Measurements from ENCODE around the gene NPAT. TPM values are rescaled to one million over a fixed set of nuclear protein-coding genes. Genes with fewer than 3 reads are reported as not detected.

The NPAT gene
- total RNA-seq, 2 donors from 2014 or later: 21.8 to 23.8 TPM

DNA sequence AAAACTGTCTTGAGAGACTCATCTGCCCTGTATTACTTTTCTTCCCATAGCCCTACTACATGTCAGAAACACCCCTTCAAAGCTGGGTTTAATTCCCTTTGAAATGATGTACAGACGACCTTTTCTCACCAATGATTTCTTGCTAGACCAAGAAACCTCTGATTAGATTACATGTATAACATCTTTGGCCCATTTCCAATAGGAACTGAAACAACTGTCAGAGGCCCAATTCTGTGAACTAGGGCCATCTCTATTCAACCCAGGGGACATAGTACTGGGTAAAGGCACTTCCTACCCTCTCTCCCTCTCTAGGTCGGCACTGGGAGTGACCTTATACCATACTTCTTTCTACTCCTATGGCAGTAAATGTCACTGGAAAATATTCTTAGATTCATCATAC lies 19.4 kb downstream of the NPAT start:
- Histone ChIP-seq H3K9ac (ENCODE audit: extremely low read depth, low read length, poor library complexity, severe bottlenecking) (no peak overlapping the region), H3K27me3 (ENCODE audit: control insufficient read depth, insufficient read depth, low read length, poor library complexity, severe bottlenecking) (no peaks in the 10 kb centered on the region), H3K9me3 (ENCODE audit: control insufficient read depth, low read length) (peaks cover 49% of the 10 kb centered on the region), H3K36me3 (ENCODE audit: control insufficient read depth, insufficient read depth, low read length) (peaks cover 58% of the 10 kb centered on the region), H3K4me3 (ENCODE audit: low read length) (no peak overlapping the region), H3K27ac (ENCODE audit: low read depth, low read length) (no peak overlapping the region), H3K4me1 (ENCODE audit: control insufficient read depth, insufficient read depth, low read length) (no peaks in the 10 kb centered on the region)
- WGBS, 2 experiments (ENCODE audit: insufficient coverage in 1 of 2, insufficient read length in 1 of 2): 86 to 88% methylated on average over 2 of the region's 2 CpGs
- H3K27ac Mint-ChIP-seq: no peak overlapping the region
- H3K27me3 Mint-ChIP-seq (ENCODE audit: insufficient read depth): no peaks in the 10 kb centered on the region
- peaks cover 27% of the 10 kb centered on the region for H3K9me3 Mint-ChIP-seq
- no peak overlapping the region for H3K4me3 Mint-ChIP-seq
- no peak for DNase-seq
- H3K36me3 Mint-ChIP-seq (ENCODE audit: low read depth): peaks cover 58% of the 10 kb centered on the region
- peaks cover 19% of the 10 kb centered on the region for H3K4me1 Mint-ChIP-seq
- no peak for TF ChIP-seq CTCF (conservative IDR thresholded peaks at IDR 0.05)

GRCh38 chr11:108199446-108200321 lies 22.8 kb downstream of the NPAT start:
- peaks cover 50% of the 10 kb centered on the region for H3K36me3 Mint-ChIP-seq (ENCODE audit: low read depth)
- 90 to 94% methylated on average over 6 to 12 of the region's 12 CpGs for WGBS, 2 experiments (ENCODE audit: insufficient coverage in 1 of 2, insufficient read length in 1 of 2)

DNA sequence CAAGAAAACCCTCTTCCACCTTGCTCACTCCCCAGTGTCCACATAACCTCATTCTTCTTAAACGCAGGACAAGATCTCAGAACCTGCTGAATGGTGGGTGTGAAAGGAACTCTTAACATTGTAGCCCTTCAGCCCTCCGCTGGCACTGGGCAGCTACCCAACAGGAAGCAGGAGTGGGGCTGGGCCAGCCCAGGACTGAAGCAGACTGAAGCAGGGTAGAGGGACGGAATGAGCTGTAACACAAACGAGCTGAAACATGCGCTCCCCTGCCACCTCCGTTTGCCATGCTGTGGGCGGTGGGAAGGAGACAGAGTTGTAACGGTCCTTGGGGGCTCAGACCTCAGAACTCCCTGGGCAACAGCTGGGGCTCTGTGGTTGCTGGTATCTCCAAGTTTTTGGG lies 23.6 kb downstream of the NPAT start:
- no peak overlapping the region for H3K4me3 ChIP-seq (ENCODE audit: low read length)
- Mint-ChIP-seq H3K36me3 (ENCODE audit: low read depth) (peaks cover 46% of the 10 kb centered on the region), H3K27me3 (ENCODE audit: insufficient read depth) (no peaks in the 10 kb centered on the region), H3K9me3 (peaks cover under 1% of the 10 kb centered on the region), H3K27ac (peak overlapping the region; percentile 22), H3K4me1 (peaks cover 18% of the 10 kb centered on the region), H3K4me3 (no peak overlapping the region)
- H3K9me3 ChIP-seq (ENCODE audit: control insufficient read depth, low read length): peaks cover 7% of the 10 kb centered on the region
- H3K4me1 ChIP-seq (ENCODE audit: control insufficient read depth, insufficient read depth, low read length): no peaks in the 10 kb centered on the region
- H3K27me3 ChIP-seq (ENCODE audit: control insufficient read depth, insufficient read depth, low read length, poor library complexity, severe bottlenecking): no peaks in the 10 kb centered on the region
- no peak for DNase-seq
- peaks cover 44% of the 10 kb centered on the region for H3K36me3 ChIP-seq (ENCODE audit: control insufficient read depth, insufficient read depth, low read length)
- WGBS, 2 experiments (ENCODE audit: insufficient coverage in 1 of 2, insufficient read length in 1 of 2): 93 to 98% methylated on average over 6 to 8 of the region's 8 CpGs
- no peak for TF ChIP-seq CTCF (conservative IDR thresholded peaks at IDR 0.05)
- H3K9ac ChIP-seq (ENCODE audit: extremely low read depth, low read length, poor library complexity, severe bottlenecking): no peak overlapping the region
- H3K27ac ChIP-seq (ENCODE audit: low read depth, low read length): no peak overlapping the region

More at GRCh38 chr11:108199446-108200321, 22.8 kb downstream of the NPAT start:
- Mint-ChIP-seq H3K27ac (peak overlapping the region; percentile 72), H3K4me3 (no peak overlapping the region), H3K9me3 (peaks cover 9% of the 10 kb centered on the region), H3K4me1 (peaks cover 19% of the 10 kb centered on the region), H3K27me3 (ENCODE audit: insufficient read depth) (no peaks in the 10 kb centered on the region)
- Histone ChIP-seq H3K27ac (ENCODE audit: low read depth, low read length) (no peak overlapping the region), H3K9me3 (ENCODE audit: control insufficient read depth, low read length) (peaks cover 16% of the 10 kb centered on the region), H3K4me1 (ENCODE audit: control insufficient read depth, insufficient read depth, low read length) (no peaks in the 10 kb centered on the region), H3K36me3 (ENCODE audit: control insufficient read depth, insufficient read depth, low read length) (peaks cover 51% of the 10 kb centered on the region), H3K27me3 (ENCODE audit: control insufficient read depth, insufficient read depth, low read length, poor library complexity, severe bottlenecking) (no peaks in the 10 kb centered on the region), H3K9ac (ENCODE audit: extremely low read depth, low read length, poor library complexity, severe bottlenecking) (no peak overlapping the region), H3K4me3 (ENCODE audit: low read length) (no peak overlapping the region)
- no peak for DNase-seq
- no peak for TF ChIP-seq CTCF (conservative IDR thresholded peaks at IDR 0.05)
